Left lung (tissue), 10 donors: ENCODE data around the gene CHPF2. TPM values are rescaled to one million over a fixed set of nuclear protein-coding genes. Genes with fewer than 3 reads are reported as not detected.
A peak's percentile ranks its signal among the peaks of the same experiment; 100 is the strongest.

Experiments
- ATAC-seq: fragments of 200-7000 bp; cut with Tn5 transposase; one replicate; pipeline ENCODE4 v1.9.1; 2020; ENCODE audit warnings: moderate library complexity
- DNase-seq, 4 donors: peaks; one replicate each; pipeline ENCODE4 v3.0.0-alpha.2; 2013 to 2020
- H3K27ac ChIP-seq, 2 donors: fragments of 200-600 bp; sonication (generic) in 1 of 2; one replicate each; pipeline versions ENCODE4 v1.5.0 to v1.8.0; 2020 to 2021
- H3K27me3 ChIP-seq, 2 donors: fragments of 200-600 bp; sonication (generic) in 1 of 2; one replicate each; pipeline versions ENCODE4 v1.5.0 to v1.8.0; 2020 to 2021
- H3K36me3 ChIP-seq, 2 donors: fragments of 200-600 bp; sonication (generic) in 1 of 2; one replicate each; pipeline versions ENCODE4 v1.5.0 to v1.8.0; 2020 to 2021
- H3K4me1 ChIP-seq, 2 donors: fragments of 200-600 bp; one replicate each; pipeline ENCODE4 v1.8.0; 2021
- H3K4me3 ChIP-seq, 2 donors: fragments of 200-600 bp; sonication (generic) in 1 of 2; one replicate each; pipeline versions ENCODE4 v1.5.0 to v1.8.0; 2020 to 2021; ENCODE audit warnings: mild to moderate bottlenecking in 1 of 2
- H3K9me3 ChIP-seq, 2 donors: fragments of 200-600 bp; sonication (generic) in 1 of 2; one replicate each; pipeline versions ENCODE4 v1.5.0 to v1.8.0; 2020 to 2021
- CTCF ChIP-seq, 2 donors: fragments of 200-600 bp; sonication (generic) in 1 of 2; IDR thresholded peaks; one replicate each; pipeline versions ENCODE4 v1.5.0 to v1.8.0; 2021; ENCODE audit warnings: antibody characterized with exemption in 2 of 2
- intact Hi-C, 2 donors: fragments of 100-400 bp; cut with DNase I; formaldehyde crosslinking; loops; one replicate each; pipeline versions ENCODE4 v1.11.2 to v1.14.2; 2022
- polyA plus RNA-seq, 6 donors: library from polyadenylated mRNA; unstranded; fragments of 120-200 nt; gene quantifications; one replicate each; pipeline ENCODE4 v1.2.1, GENCODE V29; 2013; ENCODE audit not compliant: insufficient read length in 6 of 6
- total RNA-seq, 2 donors: library from RNA; stranded (reverse); fragmentation: NEBNext Ultra II Directional; extraction: Animal tissue kit (Norgen Biotek cat#: 25700); gene quantifications; one replicate each; pipeline ENCODE4 v1.2.1, GENCODE V29; 2021
- donor health status: DM: no; HTN: yes; CAD: no.
- donor health status: DM: no; HTN: no; CAD: no.

CHPF2 gene
- total and polyA plus RNA-seq, 8 donors, result 18.1 to 53.8 (median 23.0) TPM

GRCh38 chr7:151245360-151246101 lies 13.2 kb downstream of the CHPF2 start:
- Histone ChIP-seq H3K9me3 (no peaks in the 10 kb centered on the region), H3K4me1 (peaks cover 18 to 80% of the 10 kb centered on the region in 2 donors), H3K36me3 (peaks cover 0 to 20% of the 10 kb centered on the region in 2 donors), H3K27ac (no peak overlapping the region), H3K27me3 (peaks cover 15 to 67% of the 10 kb centered on the region in 2 donors), H3K4me3 (peak overlapping the region in 1 of 2 donors; percentile 14)
- TF ChIP-seq CTCF (IDR thresholded peaks at IDR 0.05), result peak; percentile 49 to 61
- peak in 2 of 4 donors; percentile 60 to 88 for DNase-seq
- peak; percentile 17 for ATAC-seq
- intact Hi-C loops, result loop anchor here in 1 of 2 donors (10.0 kb wide), 1 partner anchor 59 kb away; no protein-coding TSS in a partner anchor

- H3K4me3 ChIP-seq, result no peak overlapping the region
- intact Hi-C loops, result loop anchor here in 1 of 2 donors (10.0 kb wide), 1 partner anchor 59 kb away; no protein-coding TSS in a partner anchor
- no peak for TF ChIP-seq CTCF (IDR thresholded peaks at IDR 0.05)
- no peak overlapping the region for H3K27ac ChIP-seq
- ATAC-seq (no peak), DNase-seq (no peak)
- H3K27me3 ChIP-seq, result peaks cover 15 to 74% of the 10 kb centered on the region in 2 donors
- peaks cover 23 to 88% of the 10 kb centered on the region in 2 donors for H3K4me1 ChIP-seq
- no peaks in the 10 kb centered on the region for H3K9me3 ChIP-seq
- H3K36me3 ChIP-seq, result peaks cover 0 to 12% of the 10 kb centered on the region in 2 donors
Measured at GRCh38 chr7:151246102-151246850, 14.0 kb downstream of the CHPF2 start.

GRCh38 chr7:151246851-151247580 lies 14.7 kb downstream of the CHPF2 start:
- H3K36me3 ChIP-seq, result peaks cover 0 to 5% of the 10 kb centered on the region in 2 donors
- ATAC-seq (no peak), DNase-seq (no peak)
- H3K9me3 ChIP-seq, result no peaks in the 10 kb centered on the region
- TF ChIP-seq CTCF (IDR thresholded peaks at IDR 0.05), result no peak
- peak overlapping the region; percentile 49 to 64 for H3K4me3 ChIP-seq
- peaks cover 24 to 93% of the 10 kb centered on the region in 2 donors for H3K4me1 ChIP-seq
- intact Hi-C loops, result loop anchor here in 1 of 2 donors (10.0 kb wide), 1 partner anchor 58 kb away; no protein-coding TSS in a partner anchor
- H3K27me3 ChIP-seq, result peaks cover 15 to 80% of the 10 kb centered on the region in 2 donors
- H3K27ac ChIP-seq, result peak overlapping the region in 1 of 2 donors; percentile 37

- H3K9me3 ChIP-seq, result no peaks in the 10 kb centered on the region
- no peaks in the 10 kb centered on the region for H3K36me3 ChIP-seq
- ATAC-seq (peak; percentile 10), DNase-seq (no peak)
- TF ChIP-seq CTCF (IDR thresholded peaks at IDR 0.05), result no peak
- intact Hi-C loops, result loop anchor here in 1 of 2 donors (10.0 kb wide), 1 partner anchor 57 kb away; no protein-coding TSS in a partner anchor
- H3K27ac ChIP-seq, result peak overlapping the region; percentile 80 to 89
- H3K4me3 ChIP-seq, result peak overlapping the region; percentile 49 to 64
- H3K27me3 ChIP-seq, result peaks cover 15 to 88% of the 10 kb centered on the region in 2 donors
- peaks cover 24 to 96% of the 10 kb centered on the region in 2 donors for H3K4me1 ChIP-seq
Measured at GRCh38 chr7:151247611-151248345, 15.5 kb downstream of the CHPF2 start.
